Lung microvascular endothelial cell (primary cell): ENCODE measurements around the gene KRTAP4-8. TPM values are rescaled to one million over a fixed set of nuclear protein-coding genes. Genes with fewer than 3 reads are reported as not detected.
"Not testable (repeated sequence)": the region's sequence is repeated elsewhere in the genome, so short reads cannot be mapped to it uniquely, and the experiment has no call there.

Source experiments
- DNase-seq, 2 donors: peaks; one replicate each; pipeline versions ENCODE4 v3.0.0 to v3.0.0-alpha.2; 2010; ENCODE audit warnings: low read depth in 2 of 2
- total RNA-seq: library from RNA; depleted of rRNA; stranded (reverse); fragments of >200 nt; gene quantifications from 2 replicates; pipeline ENCODE4 v1.2.1, GENCODE V29; 2014

The KRTAP4-8 gene
- total RNA-seq, 1 donor from 2014 or later, result not detected

DNA sequence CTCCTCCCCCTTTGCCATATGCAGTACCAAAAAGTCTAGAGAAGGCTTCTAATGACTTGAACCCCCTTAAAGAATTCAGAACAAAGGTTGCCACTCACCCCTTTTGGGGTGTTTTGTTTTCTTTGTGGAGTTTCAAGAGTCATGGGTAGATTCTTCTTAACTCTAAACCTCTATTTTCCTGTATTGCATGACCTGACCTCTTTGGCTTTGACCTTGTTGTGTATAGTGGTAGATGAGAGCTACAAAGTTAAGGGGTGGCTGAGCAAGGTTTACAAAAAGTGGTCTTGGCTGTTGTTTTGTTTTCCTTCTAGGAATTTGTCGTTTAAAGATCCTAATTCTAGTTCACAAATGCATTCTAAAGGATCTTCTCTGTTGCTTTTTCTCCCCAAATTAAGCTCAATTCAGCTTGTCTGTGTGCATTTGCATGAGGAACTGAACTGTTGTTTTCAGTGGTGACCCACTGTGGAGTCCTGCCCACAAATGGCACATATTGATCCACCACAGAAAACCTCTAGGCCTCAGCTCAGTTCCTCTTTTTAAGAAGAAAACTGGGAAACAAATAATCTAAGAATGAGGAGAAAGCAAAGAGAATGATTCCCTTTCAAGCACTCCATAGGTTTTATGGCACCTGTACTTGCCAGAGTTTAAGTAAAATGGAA lies 10.9 kb upstream of the KRTAP4-8 start:
- DNase-seq, result not testable (repeated sequence)

DNA sequence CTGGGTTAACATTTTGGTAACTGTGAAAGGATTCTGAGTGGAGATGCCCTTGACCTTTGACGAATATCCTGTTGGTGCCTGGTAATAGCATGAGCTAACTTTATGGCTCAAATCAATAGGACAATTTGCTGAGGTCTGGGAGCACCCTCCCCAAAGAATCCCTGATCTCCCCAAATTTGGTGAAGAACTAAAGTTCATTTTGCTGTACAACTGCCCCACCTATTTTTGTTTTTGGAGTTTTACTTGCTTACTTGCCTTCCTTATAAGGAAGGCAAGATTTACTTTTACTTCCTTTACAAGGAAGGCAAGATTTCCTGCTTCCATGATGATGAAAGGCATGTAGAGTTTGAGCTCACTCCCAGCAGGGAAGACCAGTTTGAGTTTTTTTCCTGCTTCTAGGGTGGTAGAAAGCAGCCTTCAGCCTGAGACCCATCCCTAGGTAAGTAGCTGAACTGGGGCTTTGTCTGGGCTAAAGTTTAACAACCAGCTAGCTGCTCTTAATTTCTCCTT lies 10.1 kb upstream of the KRTAP4-8 start:
- no peak for DNase-seq

- not testable (repeated sequence) for DNase-seq
These were observed 7.4 kb upstream of the KRTAP4-8 start, which contains the start of gene KRTAP4-9 for GRCh38 chr17:41105347-41105746. Gene KRTAP4-9 (plus strand): TSS chr17:41105389. CDS start chr17:41105389, 0 bp downstream.

- DNase-seq, result peak in 1 of 2 donors; percentile 24
These were observed 6.6 kb upstream of the KRTAP4-8 start for GRCh38 chr17:41104386-41105038.

- DNase-seq, result no peak
These were observed 6.0 kb upstream of the KRTAP4-8 start for GRCh38 chr17:41103896-41104295.

GRCh38 chr17:41101586-41102259 lies 3.8 kb upstream of the KRTAP4-8 start, which contains the start of gene KRTAP4-16:
Gene KRTAP4-16 (minus strand): TSS chr17:41102209. CDS start chr17:41102209, 0 bp downstream.
- no peak for DNase-seq

GRCh38 chr17:41099682-41100480 lies 1.9 kb upstream of the KRTAP4-8 start:
- peak; percentile 46 to 48 for DNase-seq

DNA sequence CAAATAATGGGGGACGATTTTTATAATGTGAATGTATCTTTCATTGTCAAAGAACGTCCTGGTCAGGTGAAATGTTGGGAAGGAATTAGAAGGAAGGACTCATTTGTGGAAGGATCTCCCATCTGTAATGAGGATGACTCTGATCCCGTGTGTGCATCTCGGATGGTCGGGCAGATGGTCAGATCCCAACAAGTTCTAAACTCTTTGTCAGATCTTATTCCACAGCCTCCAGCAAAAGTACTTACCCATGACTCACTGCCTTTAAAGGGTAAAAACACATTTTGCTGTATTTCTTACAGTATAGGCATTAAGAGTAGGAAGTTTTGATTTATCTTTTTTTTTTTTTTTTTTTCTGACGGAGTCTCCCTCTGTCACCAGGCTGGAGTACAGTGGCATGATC lies 539 bp upstream of the KRTAP4-8 start:
- no peak for DNase-seq

DNA sequence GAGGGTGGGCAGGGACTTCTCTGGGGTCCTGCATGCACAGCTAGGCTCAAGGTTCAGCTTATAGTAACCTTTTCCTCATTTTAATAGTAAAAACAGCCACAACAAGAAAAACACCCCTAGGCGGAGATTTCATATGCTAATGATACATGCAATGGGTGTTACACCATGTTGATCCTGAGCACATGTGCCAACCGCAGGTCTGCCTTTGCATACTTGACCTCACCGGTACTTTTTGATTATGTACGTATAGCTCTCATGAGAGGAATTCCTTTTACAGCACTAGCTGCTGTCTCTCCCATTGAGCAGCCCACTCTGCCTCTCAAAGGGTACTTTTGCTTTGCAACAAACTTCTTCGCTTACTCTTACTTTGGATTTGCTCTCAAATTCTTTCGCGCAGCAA lies 1.9 kb downstream of the KRTAP4-8 start:
- no peak for DNase-seq

- DNase-seq, result not testable (repeated sequence)
These were observed 9.1 kb downstream of the KRTAP4-8 start for GRCh38 chr17:41088760-41089352.

DNA sequence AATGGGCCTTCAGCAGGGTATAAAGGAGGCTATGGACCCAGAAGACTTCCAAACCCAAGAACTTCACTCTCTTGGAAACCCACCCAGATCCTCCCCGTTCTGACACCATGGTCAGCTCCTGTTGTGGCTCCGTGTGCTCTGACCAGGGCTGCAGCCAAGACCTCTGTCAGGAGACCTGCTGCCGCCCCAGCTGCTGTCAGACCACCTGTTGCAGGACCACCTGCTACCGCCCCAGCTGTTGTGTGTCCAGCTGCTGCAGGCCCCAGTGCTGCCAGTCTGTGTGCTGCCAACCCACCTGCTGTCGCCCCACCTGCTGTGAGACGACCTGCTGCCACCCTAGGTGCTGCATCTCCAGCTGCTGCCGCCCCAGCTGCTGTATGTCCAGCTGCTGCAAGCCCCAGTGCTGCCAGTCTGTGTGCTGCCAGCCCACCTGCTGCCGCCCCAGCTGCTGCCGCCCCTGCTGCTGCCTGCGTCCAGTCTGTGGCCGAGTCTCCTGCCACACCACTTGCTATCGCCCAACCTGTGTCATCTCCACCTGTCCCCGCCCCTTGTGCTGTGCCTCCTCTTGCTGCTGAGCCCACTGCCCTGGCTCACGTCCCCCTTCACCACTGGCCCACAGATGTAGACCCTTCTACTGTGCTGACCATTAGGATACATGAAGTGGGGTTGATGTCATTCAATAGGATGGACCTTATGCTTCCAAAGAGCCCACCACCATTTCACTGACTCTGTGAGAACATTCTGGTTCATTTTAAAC lies 13.7 kb downstream of the KRTAP4-8 start, which contains the start of gene KRTAP4-7:
KRTAP4-7 (plus strand) TSS at position 51 of the 757 bp plus-strand sequence; CDS start at position 108, 57 bp downstream.
- DNase-seq, result not testable (repeated sequence)

GRCh38 chr17:41083427-41083826 lies 14.5 kb downstream of the KRTAP4-8 start:
- not testable (repeated sequence) for DNase-seq

GRCh38 chr17:41082626-41083025 lies 15.3 kb downstream of the KRTAP4-8 start:
- no peak for DNase-seq

- no peak for DNase-seq
These were observed 21.2 kb downstream of the KRTAP4-8 start for GRCh38 chr17:41076788-41077187.

- no peak for DNase-seq
These were observed 24.3 kb downstream of the KRTAP4-8 start for GRCh38 chr17:41073676-41074075.

DNA sequence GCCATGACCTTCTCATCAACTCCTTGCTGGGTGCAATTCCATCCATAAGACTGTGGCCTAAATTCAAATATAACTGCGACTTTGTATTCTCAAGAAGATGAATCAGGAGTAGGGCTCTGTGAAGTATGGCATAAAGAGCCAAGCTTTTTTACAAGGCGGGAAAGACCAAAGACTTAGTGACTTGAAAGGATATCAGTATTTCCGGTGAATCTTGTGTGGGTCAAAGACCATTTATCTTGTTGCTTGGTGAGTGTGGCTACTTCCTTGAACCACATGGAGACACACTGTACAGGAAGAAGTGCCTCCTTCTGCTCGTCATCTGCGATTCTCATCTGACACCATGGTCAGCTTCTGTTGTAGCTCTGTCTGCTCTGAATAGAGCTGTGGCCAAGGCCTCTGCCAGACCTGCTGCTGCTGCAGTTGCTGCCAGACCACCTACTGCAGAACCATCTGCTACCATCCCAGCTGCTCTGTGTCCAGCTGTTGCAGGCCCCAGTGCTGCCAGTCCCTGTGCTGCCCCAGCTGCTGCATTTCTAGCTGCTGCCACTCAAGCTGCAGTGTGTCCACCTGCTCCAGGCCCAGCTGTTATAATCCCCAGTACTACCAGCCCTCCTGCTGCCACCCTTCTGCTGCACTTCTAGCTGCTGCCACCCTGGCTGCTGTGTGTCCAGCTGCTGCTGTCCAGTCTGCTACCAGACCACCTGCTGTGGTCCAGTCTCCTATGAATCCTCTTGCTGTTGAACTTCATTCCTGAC lies 26.2 kb downstream of the KRTAP4-8 start:
- no peak for DNase-seq

DNA sequence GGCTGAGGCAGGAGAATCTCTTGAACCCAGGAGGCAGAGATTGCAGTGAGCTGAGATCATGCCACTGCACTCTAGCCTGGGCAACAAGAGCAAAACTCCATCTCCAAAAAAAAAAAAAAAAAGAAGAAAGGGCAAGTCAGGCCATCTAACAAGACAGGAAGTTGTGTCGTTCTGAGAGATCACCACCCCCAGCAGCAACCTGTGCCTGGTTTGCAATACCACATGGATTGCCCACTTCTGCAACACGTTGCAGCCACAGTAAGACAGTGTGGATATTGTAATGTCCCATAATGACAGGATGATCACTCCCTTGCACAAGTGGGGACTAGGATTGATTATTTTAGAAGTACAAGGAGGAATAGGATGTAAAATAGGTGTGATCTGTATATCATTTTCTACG lies 28.9 kb downstream of the KRTAP4-8 start:
- DNase-seq, result no peak

DNA sequence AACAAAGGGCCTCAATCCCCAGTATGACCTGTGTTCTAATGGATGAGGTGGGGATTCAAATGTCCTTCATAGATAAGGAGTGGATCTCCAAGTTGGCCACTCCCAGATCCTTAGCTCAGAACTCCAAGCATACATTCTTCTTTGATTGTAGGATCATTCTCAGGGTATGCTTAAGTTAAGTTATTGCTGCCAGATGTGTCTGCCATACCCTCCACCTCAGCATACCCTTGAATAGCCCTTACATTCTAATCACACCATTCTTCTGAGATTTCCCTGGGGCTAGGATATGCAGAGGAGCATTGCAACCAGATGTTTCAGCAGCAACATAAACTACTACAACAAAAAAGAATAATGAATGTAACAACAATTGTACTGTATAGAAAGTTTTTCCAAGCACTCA lies 30.7 kb downstream of the KRTAP4-8 start:
- no peak for DNase-seq
